H1 (cell line): ENCODE data around the gene MYO1D. TPM values are rescaled to one million over a fixed set of nuclear protein-coding genes. Genes with fewer than 3 reads are reported as not detected.

Experiments used
- CTCF ChIA-PET: fragments of 300-600 bp; sonication (Branson Sonifier 250); formaldehyde crosslinking; loops from one replicate; lab custom pipeline; 2021; ENCODE audit not compliant: partially characterized antibody; lab: Charles Lee
- POLR2A ChIA-PET: fragments of 300-600 bp; sonication (Branson Sonifier 250); formaldehyde crosslinking; loops from one replicate; lab custom pipeline; 2021; ENCODE audit warnings: inconsistent platforms; ENCODE audit not compliant: partially characterized antibody; lab: Charles Lee
- DNase-seq, 2 experiments: peaks; one replicate each; pipeline versions ENCODE4 v3.0.0 to v3.0.0-alpha.2; 2010 to 2022; ENCODE audit warnings: low spot score in 2 of 2, low read depth in 1 of 2, mixed read lengths in 1 of 2
- FAIRE-seq: peaks from 2 replicates; lab custom pipeline; 2011; peaks lifted over from hg19 to GRCh38; lab: Jason Lieb, UNC
- H2AFZ ChIP-seq: 2 replicates; pipeline ENCODE4 v1.8.1; 2012; ENCODE audit warnings: low read length, inconsistent platforms
- H2AK5ac ChIP-seq: 2 replicates; pipeline ENCODE4 v1.6.1; 2013; ENCODE audit warnings: low read depth, low read length
- H2BK120ac ChIP-seq: replicated peaks from 2 replicates; pipeline ENCODE3; 2013; ENCODE audit warnings: low read depth, low read length, inconsistent platforms
- H2BK12ac ChIP-seq: 2 replicates; pipeline ENCODE4 v1.6.1; 2013; ENCODE audit warnings: low read depth, low read length
- H2BK15ac ChIP-seq: 2 replicates; pipeline ENCODE4 v1.6.1; 2013; ENCODE audit warnings: low read length
- H2BK20ac ChIP-seq: 2 replicates; pipeline ENCODE4 v1.6.1; 2013; ENCODE audit warnings: low read length
- H2BK5ac ChIP-seq: 2 replicates; pipeline ENCODE4 v1.6.1; 2013; ENCODE audit warnings: low read depth, low read length
- H3K14ac ChIP-seq: 2 replicates; pipeline ENCODE4 v1.6.1; 2013; ENCODE audit warnings: inconsistent platforms; ENCODE audit not compliant: insufficient read length
- H3K18ac ChIP-seq: 2 replicates; pipeline ENCODE4 v1.6.1; 2013; ENCODE audit warnings: low read length; ENCODE audit errors: extremely low read depth
- H3K23ac ChIP-seq: 2 replicates; pipeline ENCODE4 v1.6.1; 2013; ENCODE audit warnings: inconsistent platforms; ENCODE audit not compliant: insufficient read length
- H3K23me2 ChIP-seq: 2 replicates; pipeline ENCODE4 v1.6.1; 2013; ENCODE audit warnings: low read depth, low read length
- H3K27ac ChIP-seq: 2 replicates; pipeline ENCODE4 v1.6.1; 2011; ENCODE audit warnings: low read depth, low read length, inconsistent platforms
- H3K27me3 ChIP-seq, 4 experiments: replicated peaks in 1 of 4; 1 replicate in 1 of 4; 2 replicates in 3 of 4; pipeline versions ENCODE4 v1.6.1 to v1.8.1; 2011 to 2013; ENCODE audit warnings: low read length in 3 of 4, mild to moderate bottlenecking in 3 of 4, inconsistent platforms in 2 of 4, mixed read lengths in 2 of 4, moderate library complexity in 1 of 4; ENCODE audit not compliant: control insufficient read depth in 3 of 4, insufficient read depth in 3 of 4; ENCODE audit errors: extremely low read depth in 1 of 4
- H3K36me3 ChIP-seq, 4 experiments: 2 replicates each; pipeline versions ENCODE4 v1.6.1 to v1.8.1; 2011 to 2013; ENCODE audit warnings: mild to moderate bottlenecking in 4 of 4, low read length in 3 of 4, moderate library complexity in 2 of 4, control low read depth in 1 of 4, inconsistent platforms in 1 of 4; ENCODE audit not compliant: insufficient read depth in 4 of 4, control insufficient read depth in 2 of 4
- H3K4ac ChIP-seq: replicated peaks from 2 replicates; pipeline ENCODE3; 2013; ENCODE audit warnings: low read length, low read depth, mixed read lengths, inconsistent platforms; ENCODE audit not compliant: insufficient read length
- H3K4me1 ChIP-seq, 4 experiments: replicated peaks in 1 of 4; 1 replicate in 1 of 4; 2 replicates in 3 of 4; pipeline versions ENCODE4 v1.6.1 to v1.8.1; 2011 to 2013; ENCODE audit warnings: low read length in 3 of 4, inconsistent platforms in 2 of 4, mixed read lengths in 1 of 4; ENCODE audit not compliant: insufficient read depth in 4 of 4, control insufficient read depth in 3 of 4
- H3K4me2 ChIP-seq, 2 experiments: 2 replicates each; pipeline versions ENCODE4 v1.6.1 to v1.8.1; 2011 to 2013; ENCODE audit warnings: low read depth in 2 of 2, low read length in 2 of 2, control low read depth in 1 of 2, inconsistent platforms in 1 of 2, mild to moderate bottlenecking in 1 of 2; ENCODE audit not compliant: insufficient read depth in 1 of 2
- H3K4me3 ChIP-seq, 4 experiments: fragments of 200-600, 300-600 bp in 1 of 4; sonication (generic), shearing (Covaris generic), sonication (Bioruptor Twin) in 1 of 4; 2 replicates each; pipeline versions ENCODE4 v1.5.1 to v1.8.1; 2011 to 2016; ENCODE audit warnings: low read length in 4 of 4, low read depth in 3 of 4, control low read depth in 2 of 4, inconsistent platforms in 2 of 4, mild to moderate bottlenecking in 2 of 4, mixed read lengths in 1 of 4, moderate library complexity in 1 of 4; ENCODE audit not compliant: insufficient read depth in 2 of 4; ENCODE audit errors: extremely low read depth in 1 of 4
- H3K56ac ChIP-seq: replicated peaks from 2 replicates; pipeline ENCODE3; 2013; ENCODE audit warnings: low read depth, mild to moderate bottlenecking, mixed read lengths, low read length, inconsistent platforms; ENCODE audit not compliant: insufficient read length
- H3K79me1 ChIP-seq: 2 replicates; pipeline ENCODE4 v1.6.1; 2013; ENCODE audit warnings: low read depth, low read length, control low read depth
- H3K79me2 ChIP-seq, 2 experiments: 2 replicates each; pipeline versions ENCODE4 v1.6.1 to v1.8.1; 2012 to 2013; ENCODE audit warnings: low read length in 2 of 2, mild to moderate bottlenecking in 2 of 2, inconsistent platforms in 1 of 2; ENCODE audit not compliant: insufficient read depth in 2 of 2, control insufficient read depth in 1 of 2
- H3K9ac ChIP-seq, 4 experiments: replicated peaks in 1 of 4; 1 replicate in 1 of 4; 2 replicates in 3 of 4; pipeline versions ENCODE4 v1.6.1 to v1.8.1; 2011 to 2013; ENCODE audit warnings: low read depth in 3 of 4, low read length in 3 of 4, control low read depth in 2 of 4, mild to moderate bottlenecking in 2 of 4, moderate library complexity in 2 of 4, inconsistent platforms in 1 of 4; ENCODE audit errors: extremely low read depth in 1 of 4
- H3K9me3 ChIP-seq, 2 experiments: 2 replicates each; pipeline versions ENCODE4 v1.6.1 to v1.8.1; 2012 to 2013; ENCODE audit warnings: mild to moderate bottlenecking in 2 of 2, moderate library complexity in 2 of 2, control low read depth in 1 of 2, inconsistent platforms in 1 of 2, low read depth in 1 of 2, low read length in 1 of 2, mixed read lengths in 1 of 2; ENCODE audit not compliant: insufficient read depth in 2 of 2
- H4K20me1 ChIP-seq, 2 experiments: replicated peaks in 1 of 2; 2 replicates each; pipeline versions ENCODE3 to v1.8.1; 2011 to 2013; ENCODE audit warnings: inconsistent platforms in 2 of 2, low read length in 2 of 2, mild to moderate bottlenecking in 1 of 2; ENCODE audit not compliant: insufficient read depth in 2 of 2, control insufficient read depth in 1 of 2
- H4K5ac ChIP-seq: 2 replicates; pipeline ENCODE4 v1.6.1; 2013; ENCODE audit warnings: low read length, low read depth, mixed read lengths, inconsistent platforms; ENCODE audit not compliant: insufficient read length
- H4K8ac ChIP-seq: 2 replicates; pipeline ENCODE4 v1.8.0; 2013; ENCODE audit warnings: mild to moderate bottlenecking, moderate library complexity, low read length, inconsistent platforms; ENCODE audit not compliant: insufficient read depth; ENCODE audit errors: extremely low read depth
- H4K91ac ChIP-seq: replicated peaks from 2 replicates; pipeline ENCODE3; 2013; ENCODE audit warnings: low read length, mixed read lengths, inconsistent platforms; ENCODE audit not compliant: insufficient read length
- CEBPB ChIP-seq: IDR thresholded peaks from 2 replicates; pipeline ENCODE4 v1.6.1; 2012; ENCODE audit warnings: low read depth, low read length
- KDM1A ChIP-seq: fragments of 200-600, 300-600 bp; sonication (generic); IDR thresholded peaks from 2 replicates; pipeline ENCODE4 v1.7.1; 2016; ENCODE audit warnings: mild to moderate bottlenecking, low read length, borderline replicate concordance
- NANOG ChIP-seq: IDR thresholded peaks from 2 replicates; pipeline ENCODE4 v1.6.1; 2011; ENCODE audit warnings: low read length, low read depth, mild to moderate bottlenecking, inconsistent platforms; ENCODE audit not compliant: insufficient read depth, poor library complexity, severe bottlenecking
- POLR2AphosphoS5 ChIP-seq: IDR thresholded peaks from 2 replicates; pipeline ENCODE4 v1.6.1; 2011; ENCODE audit warnings: low read depth, low read length
- RAD21 ChIP-seq, 2 experiments: IDR thresholded peaks in 1 of 2; conservative IDR thresholded peaks in 1 of 2; 2 replicates each; pipeline ENCODE4 v1.6.1; 2011; ENCODE audit warnings: low read depth in 2 of 2, low read length in 2 of 2, improper control_type of control experiment in 1 of 2, inconsistent platforms in 1 of 2, mild to moderate bottlenecking in 1 of 2, moderate library complexity in 1 of 2
- SP4 ChIP-seq: IDR thresholded peaks from 2 replicates; pipeline ENCODE4 v1.6.1; 2012; ENCODE audit warnings: low read length, inconsistent platforms
- TEAD4 ChIP-seq: IDR thresholded peaks from 2 replicates; pipeline ENCODE4 v1.6.1; 2012; ENCODE audit warnings: low read depth, low read length, inconsistent platforms, mixed read lengths
- polyA plus RNA-seq, 7 experiments: library from polyadenylated mRNA; depleted of rRNA in 3 of 7; stranded (reverse) in 5 of 7; unstranded in 2 of 7; fragments of >200 nt in 5 of 7; fragments of 200-250 nt in 2 of 7; gene quantifications; 1 replicate in 5 of 7; 2 replicates in 1 of 7; 4 replicates in 1 of 7; pipeline versions ENCODE4 v1.2.1 to v1.2.3, GENCODE V29; 2011 to 2013; ENCODE audit warnings: missing spikeins in 2 of 7, mixed read lengths in 2 of 7
- total RNA-seq: library from RNA; stranded (reverse); fragmentation: NEBNext Ultra II Directional; extraction: Animal tissue kit (Norgen Biotek cat#: 25700); gene quantifications from 2 replicates; pipeline ENCODE4 v1.2.1, GENCODE V29; 2021

MYO1D gene
- total and polyA plus RNA-seq, 2 of the 8 experiments (the other 6 are each of a cell fraction or from before 2014, with no cell fraction given): 6.5 to 25.4 TPM

DNA sequence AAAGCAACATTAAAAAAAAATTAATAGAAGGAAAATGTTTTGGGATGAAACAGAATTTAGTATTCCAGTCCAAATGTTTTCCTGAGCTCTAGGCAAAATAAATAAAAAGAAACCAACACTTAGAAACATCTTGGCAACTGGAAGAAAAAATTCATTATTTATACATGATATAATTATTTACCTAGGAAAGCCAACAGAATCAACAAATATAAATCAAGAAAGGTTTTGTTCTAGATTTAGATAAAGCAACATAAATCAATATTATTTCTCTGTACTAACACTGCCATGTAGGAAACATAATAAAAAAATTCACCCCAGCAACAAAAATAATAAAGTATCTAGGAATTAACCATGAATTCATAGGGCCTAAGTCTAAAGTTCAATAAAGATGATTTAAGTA, 167.4 kb downstream of the MYO1D start:
- FAIRE-seq: no peak

More for the DNA sequence above, 167.4 kb downstream of the MYO1D start:
- H2BK12ac ChIP-seq: no peak overlapping the region
- H3K23ac ChIP-seq: no peak overlapping the region
- no peak overlapping the region for H3K4me3 ChIP-seq
- H3K56ac ChIP-seq: no peak overlapping the region
- no peaks in the 10 kb centered on the region for H3K79me2 ChIP-seq
- no peak overlapping the region for H3K18ac ChIP-seq
- H3K36me3 ChIP-seq: no peaks in the 10 kb centered on the region
- no peak overlapping the region for H4K8ac ChIP-seq
- no peak overlapping the region for H3K4ac ChIP-seq
- ChIA-PET POLR2A (no interaction called here), CTCF (no interaction called here)
- H3K9ac ChIP-seq: no peak overlapping the region
- no peak overlapping the region for H2BK20ac ChIP-seq
- H3K4me1 ChIP-seq: no peaks in the 10 kb centered on the region
- H2BK120ac ChIP-seq: no peak overlapping the region
- no peak overlapping the region for H2AFZ ChIP-seq
- DNase-seq: no peak
- no peak overlapping the region for H3K27ac ChIP-seq
- H4K91ac ChIP-seq: no peak overlapping the region
- no peak overlapping the region for H2AK5ac ChIP-seq
- TF ChIP-seq TEAD4 (no peak), RAD21 (IDR thresholded peaks at IDR 0.05 in 1 of 2, conservative IDR thresholded peaks at IDR 0.05 in 1 of 2; ENCODE audit: low read depth in 2 of 2, low read length in 2 of 2) (no peak), POLR2AphosphoS5 (no peak), CEBPB (no peak), NANOG (no peak), SP4 (no peak), KDM1A (no peak)
- TF ChIP-seq, all 59 proteins: peak for 0
- H2BK15ac ChIP-seq: no peak overlapping the region
- H3K27me3 ChIP-seq: no peaks in the 10 kb centered on the region
- no peaks in the 10 kb centered on the region for H3K79me1 ChIP-seq
- no peak overlapping the region for H3K4me2 ChIP-seq
- no peaks in the 10 kb centered on the region for H3K23me2 ChIP-seq
- H4K20me1 ChIP-seq: no peaks in the 10 kb centered on the region
- H3K14ac ChIP-seq: no peak overlapping the region
- H3K9me3 ChIP-seq: no peaks in the 10 kb centered on the region
- H2BK5ac ChIP-seq: no peak overlapping the region
- H4K5ac ChIP-seq: no peak overlapping the region
